D721Med (cell line): Measurements from ENCODE around the gene BCAS4.

Experiments used
- DNase-seq: peaks from one replicate; pipeline ENCODE4 v3.0.0; 2011; ENCODE audit warnings: low spot score; ENCODE audit not compliant: insufficient read length
- FAIRE-seq: peaks from 2 replicates; lab custom pipeline; 2011; peaks lifted over from hg19 to GRCh38; lab: Jason Lieb, UNC
- CTCF ChIP-seq: IDR thresholded peaks from 2 replicates; pipeline ENCODE4 v1.5.1; 2012; ENCODE audit warnings: mild to moderate bottlenecking, control low read depth; ENCODE audit not compliant: insufficient read depth; ENCODE audit errors: missing control alignments

BCAS4 gene

GRCh38 chr20:50819349-50819748 lies 24.5 kb downstream of the BCAS4 start:
- TF ChIP-seq CTCF: no peak
- DNase-seq (no peak), FAIRE-seq (no peak)

- TF ChIP-seq CTCF: no peak
- DNase-seq (no peak), FAIRE-seq (no peak)
Observed at GRCh38 chr20:50820515-50821256, 25.8 kb downstream of the BCAS4 start.

- FAIRE-seq (no peak), DNase-seq (no peak)
- no peak for TF ChIP-seq CTCF
Observed at GRCh38 chr20:50821257-50821921, 26.5 kb downstream of the BCAS4 start.

GRCh38 chr20:50821994-50822393 lies 27.1 kb downstream of the BCAS4 start:
- DNase-seq (no peak), FAIRE-seq (no peak)

GRCh38 chr20:50823319-50823718 lies 28.5 kb downstream of the BCAS4 start:
- DNase-seq (no peak), FAIRE-seq (no peak)
- no peak for TF ChIP-seq CTCF

More at GRCh38 chr20:50821994-50822393, 27.1 kb downstream of the BCAS4 start:
- TF ChIP-seq CTCF: no peak

- no peak for FAIRE-seq
- no peak for TF ChIP-seq CTCF
- no peak for DNase-seq
Observed at GRCh38 chr20:50824137-50824536, 29.3 kb downstream of the BCAS4 start.

GRCh38 chr20:50826121-50826520 lies 31.3 kb downstream of the BCAS4 start:
- no peak for DNase-seq
- no peak for FAIRE-seq
- no peak for TF ChIP-seq CTCF
